ENCODE data around the gene SPIN2A.
A peak's percentile ranks its signal among the peaks of the same experiment; 100 is the strongest.
"Not testable (repeated sequence)": the region's sequence is repeated elsewhere in the genome, so short reads cannot be mapped to it uniquely, and the experiment has no call there.

SPIN2A gene

GRCh38 chrX:57137073-57137472 lies at the start of gene SPIN2A:
Gene SPIN2A, minus strand, starts transcription at chrX:57137397. Its CDS starts 800 bp downstream, at chrX:57136597.
- DNase-seq (ENCODE audit: low read depth) = not testable (repeated sequence)

- no peak for DNase-seq (ENCODE audit: low read depth)
Observed at GRCh38 chrX:57178605-57179004, 41.4 kb upstream of the SPIN2A start.

- DNase-seq (ENCODE audit: low read depth) = no peak
Observed at GRCh38 chrX:57177070-57177469, 39.9 kb upstream of the SPIN2A start.

- DNase-seq (ENCODE audit: low read depth) = no peak
Observed at GRCh38 chrX:57172544-57172943, 35.3 kb upstream of the SPIN2A start.

GRCh38 chrX:57156397-57157049 lies 19.3 kb upstream of the SPIN2A start:
- DNase-seq (ENCODE audit: low read depth) = no peak

- DNase-seq (ENCODE audit: low read depth) = no peak
Observed at GRCh38 chrX:57155171-57155570, 18.0 kb upstream of the SPIN2A start.

- not testable (repeated sequence) for DNase-seq (ENCODE audit: low read depth)
Observed at GRCh38 chrX:57152222-57152621, 15.0 kb upstream of the SPIN2A start.

- no peak for DNase-seq (ENCODE audit: low read depth)
Observed at GRCh38 chrX:57138674-57139073, 1.5 kb upstream of the SPIN2A start.

GRCh38 chrX:57137501-57137900 lies 304 bp upstream of the SPIN2A start:
- no peak for DNase-seq (ENCODE audit: low read depth)

- not testable (repeated sequence) for DNase-seq (ENCODE audit: low read depth)
Observed at GRCh38 chrX:57136589-57136988, 608 bp downstream of the SPIN2A start.

GRCh38 chrX:57135287-57135686 lies 1.9 kb downstream of the SPIN2A start:
- DNase-seq (ENCODE audit: low read depth) = no peak

- DNase-seq (ENCODE audit: low read depth) = no peak
Observed at GRCh38 chrX:57134702-57135101, 2.5 kb downstream of the SPIN2A start.

- no peak for DNase-seq (ENCODE audit: low read depth)
Observed at GRCh38 chrX:57133706-57134105, 3.5 kb downstream of the SPIN2A start.

- not testable (repeated sequence) for DNase-seq (ENCODE audit: low read depth)
Observed at GRCh38 chrX:57133284-57133683, 3.9 kb downstream of the SPIN2A start.

- DNase-seq (ENCODE audit: low read depth) = no peak
Observed at GRCh38 chrX:57132046-57132445, 5.2 kb downstream of the SPIN2A start.

- no peak for DNase-seq (ENCODE audit: low read depth)
Observed at GRCh38 chrX:57121816-57122215, 15.4 kb downstream of the SPIN2A start.

GRCh38 chrX:57121162-57121755 lies 15.9 kb downstream of the SPIN2A start, which contains the start of gene SPIN2B:
Gene SPIN2B, minus strand, starts transcription at chrX:57121548.
- DNase-seq (ENCODE audit: low read depth) = peak; percentile 55

GRCh38 chrX:57120619-57121161 lies 16.5 kb downstream of the SPIN2A start:
- DNase-seq (ENCODE audit: low read depth) = not testable (repeated sequence)

- DNase-seq (ENCODE audit: low read depth) = no peak
Observed at GRCh38 chrX:57119416-57119815, 17.8 kb downstream of the SPIN2A start.

- DNase-seq (ENCODE audit: low read depth) = not testable (repeated sequence)
Observed at GRCh38 chrX:57117566-57117965, 19.6 kb downstream of the SPIN2A start.

- no peak for DNase-seq (ENCODE audit: low read depth)
Observed at GRCh38 chrX:57104921-57105398, 32.2 kb downstream of the SPIN2A start.

GRCh38 chrX:57104406-57104805 lies 32.8 kb downstream of the SPIN2A start:
- no peak for DNase-seq (ENCODE audit: low read depth)

- no peak for DNase-seq (ENCODE audit: low read depth)
Observed at GRCh38 chrX:57103489-57103888, 33.7 kb downstream of the SPIN2A start.
